T-helper 2 cell treated with Interferon-gamma antibody and Interleukin-4, amounts not matched to agents 100 ng/mL and 5 ng/mL, for 36 hours (primary cell): ENCODE results near the gene MAGED4B. TPM values are rescaled to one million over a fixed set of nuclear protein-coding genes. Genes with fewer than 3 reads are reported as not detected.
"Not testable (repeated sequence)": the region's sequence is repeated elsewhere in the genome, so short reads cannot be mapped to it uniquely, and the experiment has no call there.

Experiments used
- intact Hi-C: fragments of 100-400 bp; cut with micrococcal nuclease; formaldehyde crosslinking; loops from one replicate; pipeline ENCODE4 v1.15.1; 2023
- total RNA-seq: library from RNA; stranded (reverse); gene quantifications from 2 replicates; pipeline ENCODE4 v1.2.3, GENCODE V29; 2022

MAGED4B gene
- 0.30 and 0.45 TPM in 2 replicates for total RNA-seq

- intact Hi-C loops = not testable (repeated sequence)
Observed at GRCh38 chrX:52068666-52069640, at the start of gene MAGED4B. TSS of gene MAGED4B (minus strand) at chrX:52069183. CDS start at chrX:52068172, 1,011 bp downstream.

GRCh38 chrX:52118262-52118661 is 49.3 kb upstream of the MAGED4B start:
- intact Hi-C loops = no loop called here

GRCh38 chrX:52082578-52082977 is 13.6 kb upstream of the MAGED4B start:
- intact Hi-C loops = no loop called here

- intact Hi-C loops = no loop called here
Observed at GRCh38 chrX:52078131-52078530, 9.1 kb upstream of the MAGED4B start.

GRCh38 chrX:52042288-52042687 is 26.7 kb downstream of the MAGED4B start:
- intact Hi-C loops = not testable (repeated sequence)

GRCh38 chrX:52034211-52034610 is 34.8 kb downstream of the MAGED4B start:
- intact Hi-C loops = no loop called here

GRCh38 chrX:52031371-52031770 is 37.6 kb downstream of the MAGED4B start:
- intact Hi-C loops = no loop called here

- intact Hi-C loops = no loop called here
Observed at GRCh38 chrX:52015794-52016193, 53.2 kb downstream of the MAGED4B start.

Other genes with a start within 250 kb of the MAGED4B start
- 36.9 and 42.0 TPM in 2 replicates for gene MAGED1, start 175.6 kb downstream of the MAGED4B start, total RNA-seq
- not detected in 2 replicates for gene MAGED4, start 115.7 kb upstream of the MAGED4B start, total RNA-seq